ENCODE measurements around the gene ZNF135. TPM values are rescaled to one million over a fixed set of nuclear protein-coding genes. Genes with fewer than 3 reads are reported as not detected.
A peak's percentile ranks its signal among the peaks of the same experiment; 100 is the strongest.

The ZNF135 gene
- total and polyA plus RNA-seq, 2 of the 4 experiments (the other 2 are of a cell fraction), result 2.4 to 2.7 TPM

GRCh38 chr19:58096884-58097283 is 37.8 kb downstream of the ZNF135 start:
- ATAC-seq (ENCODE audit: low read depth) (no peak), DNase-seq (no peak)
- TF ChIP-seq NFE2L2 (IDR thresholded peaks at IDR 0.05; ENCODE audit: low read depth, low read length) (no peak), MAZ (IDR thresholded peaks at IDR 0.05; ENCODE audit: borderline replicate concordance, low read depth, low read length) (no peak), SMC3 (IDR thresholded peaks at IDR 0.05; ENCODE audit: low read depth, low read length) (no peak), ELK1 (IDR thresholded peaks at IDR 0.05; ENCODE audit: borderline replicate concordance, low read depth, low read length) (no peak), MXI1 (IDR thresholded peaks at IDR 0.05; ENCODE audit: borderline replicate concordance, low read depth, low read length) (no peak)
- Histone ChIP-seq H2BK15ac (ENCODE audit: low read depth, low read length) (no peak overlapping the region), H3K9me3 (ENCODE audit: control insufficient read depth, insufficient read depth, low read length) (peaks cover 50% of the 10 kb centered on the region), H3K4me1 (ENCODE audit: control insufficient read depth, insufficient read depth, low read length) (no peaks in the 10 kb centered on the region), H2BK5ac (ENCODE audit: low read depth, low read length, poor library complexity, severe bottlenecking) (no peak overlapping the region), H4K5ac (ENCODE audit: low read depth, low read length) (no peak overlapping the region), H4K8ac (ENCODE audit: low read depth in 2 of 2, low read length in 2 of 2) (no peak overlapping the region), H3K23ac (ENCODE audit: low read depth, low read length) (no peak overlapping the region), H2BK20ac (ENCODE audit: low read depth, low read length) (no peak overlapping the region), H3K4me2 (ENCODE audit: low read depth, low read length) (0 out of 2 replicates have a peak overlapping the region, but pooled peaks have one; percentile 93), H3K27me3 (ENCODE audit: control insufficient read depth, insufficient read depth, low read length) (no peaks in the 10 kb centered on the region), H2AK9ac (replicated peaks; ENCODE audit: low read depth, low read length, poor library complexity) (no peak overlapping the region), H4K20me1 (ENCODE audit: insufficient read depth, low read length) (no peaks in the 10 kb centered on the region), H2AFZ (replicated peaks; ENCODE audit: low read length, poor library complexity) (no peak overlapping the region), H2BK120ac (ENCODE audit: low read depth, low read length) (no peak overlapping the region), H2AK5ac (ENCODE audit: low read depth, low read length) (no peak overlapping the region), H3K4me3 (ENCODE audit: insufficient read depth, low read depth, low read length) (no peak overlapping the region), H3K4ac (ENCODE audit: low read depth, low read length) (no peak overlapping the region), H3K27ac (ENCODE audit: insufficient read depth, low read length) (no peak overlapping the region), H3K9me1 (ENCODE audit: insufficient read depth, low read length) (no peaks in the 10 kb centered on the region), H3K56ac (ENCODE audit: extremely low read depth, insufficient read depth, low read length) (no peak overlapping the region), H3K14ac (replicated peaks; ENCODE audit: low read depth, low read length) (no peak overlapping the region), H4K91ac (ENCODE audit: insufficient read depth, low read depth, low read length) (no peak overlapping the region), H3K9ac (ENCODE audit: low read depth, low read length) (no peak overlapping the region), H3K18ac (ENCODE audit: low read depth, low read length) (no peak overlapping the region), H3K79me1 (ENCODE audit: low read depth in 1 of 2, low read length in 2 of 2) (no peaks in the 10 kb centered on the region), H3K36me3 (ENCODE audit: control insufficient read depth, insufficient read depth, low read length) (peaks cover 3% of the 10 kb centered on the region)
- dilution Hi-C loops (cut with HindIII; ENCODE audit: low sequenced_read_pairs, unreplicated experiment) (no loop called here), in situ Hi-C loops (cut with MboI; ENCODE audit: low sequenced_read_pairs) (no loop called here), intact Hi-C loops (cut with micrococcal nuclease) (no loop called here)
- no TSS peak for BruUV-seq (replicated peaks)
- CTCF ChIA-PET, result no interaction called here
- POLR2A ChIA-PET (ENCODE audit: unreplicated experiment), result no interaction called here
- 80% methylated on average over 9 of the region's 13 CpGs; no CpG with 5 or more reads in 1 of the 2 experiments for WGBS, 2 experiments (ENCODE audit: extremely low coverage in 2 of 2, insufficient read length in 1 of 2)
